Measurements from ENCODE around the gene HMX2. TPM values are rescaled to one million over a fixed set of nuclear protein-coding genes. Genes with fewer than 3 reads are reported as not detected.

HMX2 gene
- total and polyA plus RNA-seq, 2 experiments from 2014 or later: not detected

DNA sequence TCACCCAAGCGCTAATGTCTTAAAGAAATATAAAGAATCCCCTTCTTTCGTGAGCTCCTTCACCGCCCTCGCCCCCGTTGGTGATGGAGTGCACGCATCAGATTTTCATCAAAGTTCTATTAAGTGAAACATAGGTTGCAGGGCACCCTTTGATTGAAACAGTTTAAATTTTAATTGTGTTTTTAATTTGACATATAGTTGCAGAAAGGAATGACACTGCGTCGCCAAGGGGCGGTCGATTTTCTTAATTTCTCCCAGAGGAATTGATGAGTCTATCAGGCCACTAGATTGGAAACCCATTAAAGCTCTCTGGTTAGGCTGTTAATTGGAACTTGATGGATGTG lies 4.1 kb upstream of the HMX2 start:
- Histone ChIP-seq H4K20me1 (ENCODE audit: insufficient read depth) (no peaks in the 10 kb centered on the region), H3K27me3 (replicated peaks; ENCODE audit: insufficient read depth) (peaks cover 100% of the 10 kb centered on the region), H3K36me3 (ENCODE audit: low read depth) (no peaks in the 10 kb centered on the region), H3K79me2 (ENCODE audit: insufficient read depth) (no peaks in the 10 kb centered on the region), H3K9me2 (ENCODE audit: insufficient read depth) (no peaks in the 10 kb centered on the region), H3K27ac (no peak overlapping the region), H3K4me3 (no peak overlapping the region), H2AFZ (no peak overlapping the region), H3K9me3 (ENCODE audit: low read depth) (no peaks in the 10 kb centered on the region), H3K4me2 (ENCODE audit: unreplicated experiment) (no peak overlapping the region), H3K9ac (no peak overlapping the region), H3F3A (ENCODE audit: insufficient read depth) (no peaks in the 10 kb centered on the region), H3K4me1 (ENCODE audit: insufficient read depth) (no peaks in the 10 kb centered on the region)
- TF ChIP-seq EZH2 (IDR thresholded peaks at IDR 0.05; ENCODE audit: insufficient read depth, poor library complexity, severe bottlenecking) (no peak), EZH2phosphoT487 (IDR thresholded peaks at IDR 0.05; ENCODE audit: insufficient read depth, low read depth) (no peak)
- WGBS, 2 experiments (ENCODE audit: low coverage in 1 of 2, low lambda C conversion rate in 2 of 2, missing lambda C conversion rate in 2 of 2): 10 to 15% methylated on average over 10 of the region's 10 CpGs
- DNase-seq: no peak
- in situ Hi-C loops (cut with MboI): loop anchor here (25.0 kb wide), 1 partner anchor 819 kb away; no protein-coding TSS in a partner anchor

DNA sequence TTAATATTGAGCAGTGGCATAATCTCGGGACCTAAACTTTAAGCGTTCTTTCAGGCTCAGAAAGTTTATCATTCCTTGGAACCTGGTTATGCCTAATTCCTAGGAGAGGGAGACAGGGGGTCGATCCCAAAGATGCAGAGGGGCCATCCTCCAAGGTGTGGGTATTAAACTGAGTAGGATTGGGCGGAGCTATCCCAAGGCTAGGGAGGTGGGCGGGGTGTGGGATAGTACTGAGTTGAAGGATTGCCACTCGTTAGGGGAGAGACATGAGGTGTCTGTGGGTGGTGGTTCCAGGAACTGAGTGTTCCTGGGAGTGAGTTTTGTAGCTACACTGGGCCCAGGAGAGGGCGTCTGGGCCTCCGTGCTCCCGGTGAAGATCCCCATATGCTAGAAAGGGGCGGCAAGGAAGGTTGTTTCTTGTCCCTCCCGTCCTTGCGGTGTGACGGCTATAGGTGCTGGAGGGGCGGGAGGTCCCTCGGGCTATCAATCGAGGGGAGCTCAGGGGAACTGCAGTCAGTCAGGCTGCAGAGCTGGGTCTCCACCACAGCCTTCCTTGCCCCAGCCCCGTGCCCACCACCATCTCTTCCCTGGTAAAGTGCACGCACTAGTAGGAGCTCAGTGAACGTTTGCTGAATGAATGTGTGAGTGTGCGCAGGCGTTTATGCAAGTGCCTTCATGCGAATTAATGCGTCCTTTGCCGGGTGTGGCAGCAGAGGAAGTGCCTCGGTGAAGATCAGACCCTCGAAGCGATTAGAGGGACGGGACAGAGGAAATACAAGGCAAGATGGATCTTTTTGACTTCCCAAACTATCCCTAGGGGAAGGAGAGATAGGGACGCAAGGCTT lies 3.0 kb upstream of the HMX2 start:
- in situ Hi-C loops (cut with MboI): loop anchor here (25.0 kb wide), 1 partner anchor 817 kb away; no protein-coding TSS in a partner anchor

DNA sequence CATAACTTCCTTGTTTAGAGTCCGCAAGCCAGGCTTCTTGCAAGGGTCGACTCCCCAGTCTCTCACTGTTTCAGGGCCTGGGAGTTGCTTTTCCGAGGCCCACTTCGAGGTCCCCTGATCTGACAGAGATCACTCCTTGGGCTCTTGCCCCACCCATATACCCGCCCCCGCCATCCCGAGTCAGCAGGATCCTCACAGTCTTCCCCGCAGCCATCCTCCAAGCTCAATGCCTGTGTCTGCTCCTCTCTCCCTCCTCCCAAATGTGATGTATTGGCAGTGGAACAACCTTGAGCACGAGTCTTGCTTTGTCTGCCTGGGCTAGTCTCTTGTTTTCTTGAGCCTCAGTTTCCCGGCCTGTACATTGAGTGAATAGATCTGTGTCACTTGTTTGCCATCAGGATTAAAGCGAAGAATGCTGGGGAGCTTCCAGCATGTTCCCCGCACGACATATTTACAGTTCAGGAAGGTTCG lies 2.4 kb upstream of the HMX2 start:
- H4K20me1 ChIP-seq (ENCODE audit: insufficient read depth): no peaks in the 10 kb centered on the region
- no peak overlapping the region for H3K4me3 ChIP-seq
- no peaks in the 10 kb centered on the region for H3F3A ChIP-seq (ENCODE audit: insufficient read depth)
- H3K9me3 ChIP-seq (ENCODE audit: low read depth): no peaks in the 10 kb centered on the region
- H3K36me3 ChIP-seq (ENCODE audit: low read depth): no peaks in the 10 kb centered on the region
- no peaks in the 10 kb centered on the region for H3K4me1 ChIP-seq (ENCODE audit: insufficient read depth)
- H2AFZ ChIP-seq: no peak overlapping the region
- 2 to 4% methylated on average over 14 of the region's 14 CpGs for WGBS, 2 experiments (ENCODE audit: low coverage in 1 of 2, low lambda C conversion rate in 2 of 2, missing lambda C conversion rate in 2 of 2)
- H3K27me3 ChIP-seq (replicated peaks; ENCODE audit: insufficient read depth): peaks cover 100% of the 10 kb centered on the region
- H3K27ac ChIP-seq: no peak overlapping the region
- no peak overlapping the region for H3K9ac ChIP-seq
- in situ Hi-C loops (cut with MboI): loop anchor here (25.0 kb wide), 1 partner anchor 817 kb away; no protein-coding TSS in a partner anchor
- no peaks in the 10 kb centered on the region for H3K79me2 ChIP-seq (ENCODE audit: insufficient read depth)
- DNase-seq: no peak
- H3K9me2 ChIP-seq (ENCODE audit: insufficient read depth): no peaks in the 10 kb centered on the region
- TF ChIP-seq EZH2 (IDR thresholded peaks at IDR 0.05; ENCODE audit: insufficient read depth, poor library complexity, severe bottlenecking) (peak; percentile 37), EZH2phosphoT487 (IDR thresholded peaks at IDR 0.05; ENCODE audit: insufficient read depth, low read depth) (no peak; the same call in 1 of the 2 replicates)
- no peak overlapping the region for H3K4me2 ChIP-seq (ENCODE audit: unreplicated experiment)

More for the DNA sequence above, 3.0 kb upstream of the HMX2 start:
- H2AFZ ChIP-seq: no peak overlapping the region
- no peak overlapping the region for H3K9ac ChIP-seq
- no peaks in the 10 kb centered on the region for H3K9me3 ChIP-seq (ENCODE audit: low read depth)
- H3K4me2 ChIP-seq (ENCODE audit: unreplicated experiment): no peak overlapping the region
- no peak overlapping the region for H3K4me3 ChIP-seq
- peak; percentile 21 for DNase-seq
- no peaks in the 10 kb centered on the region for H3K79me2 ChIP-seq (ENCODE audit: insufficient read depth)
- H3F3A ChIP-seq (ENCODE audit: insufficient read depth): no peaks in the 10 kb centered on the region
- no peaks in the 10 kb centered on the region for H3K4me1 ChIP-seq (ENCODE audit: insufficient read depth)
- no peak overlapping the region for H3K27ac ChIP-seq
- H4K20me1 ChIP-seq (ENCODE audit: insufficient read depth): no peaks in the 10 kb centered on the region
- H3K9me2 ChIP-seq (ENCODE audit: insufficient read depth): no peaks in the 10 kb centered on the region
- 10% methylated on average over 25 to 29 of the region's 29 CpGs for WGBS, 2 experiments (ENCODE audit: low coverage in 1 of 2, low lambda C conversion rate in 2 of 2, missing lambda C conversion rate in 2 of 2)
- TF ChIP-seq EZH2phosphoT487 (IDR thresholded peaks at IDR 0.05; ENCODE audit: insufficient read depth, low read depth) (no peak), EZH2 (IDR thresholded peaks at IDR 0.05; ENCODE audit: insufficient read depth, poor library complexity, severe bottlenecking) (peak; percentile 89)
- H3K36me3 ChIP-seq (ENCODE audit: low read depth): no peaks in the 10 kb centered on the region
- peaks cover 100% of the 10 kb centered on the region for H3K27me3 ChIP-seq (replicated peaks; ENCODE audit: insufficient read depth)

DNA sequence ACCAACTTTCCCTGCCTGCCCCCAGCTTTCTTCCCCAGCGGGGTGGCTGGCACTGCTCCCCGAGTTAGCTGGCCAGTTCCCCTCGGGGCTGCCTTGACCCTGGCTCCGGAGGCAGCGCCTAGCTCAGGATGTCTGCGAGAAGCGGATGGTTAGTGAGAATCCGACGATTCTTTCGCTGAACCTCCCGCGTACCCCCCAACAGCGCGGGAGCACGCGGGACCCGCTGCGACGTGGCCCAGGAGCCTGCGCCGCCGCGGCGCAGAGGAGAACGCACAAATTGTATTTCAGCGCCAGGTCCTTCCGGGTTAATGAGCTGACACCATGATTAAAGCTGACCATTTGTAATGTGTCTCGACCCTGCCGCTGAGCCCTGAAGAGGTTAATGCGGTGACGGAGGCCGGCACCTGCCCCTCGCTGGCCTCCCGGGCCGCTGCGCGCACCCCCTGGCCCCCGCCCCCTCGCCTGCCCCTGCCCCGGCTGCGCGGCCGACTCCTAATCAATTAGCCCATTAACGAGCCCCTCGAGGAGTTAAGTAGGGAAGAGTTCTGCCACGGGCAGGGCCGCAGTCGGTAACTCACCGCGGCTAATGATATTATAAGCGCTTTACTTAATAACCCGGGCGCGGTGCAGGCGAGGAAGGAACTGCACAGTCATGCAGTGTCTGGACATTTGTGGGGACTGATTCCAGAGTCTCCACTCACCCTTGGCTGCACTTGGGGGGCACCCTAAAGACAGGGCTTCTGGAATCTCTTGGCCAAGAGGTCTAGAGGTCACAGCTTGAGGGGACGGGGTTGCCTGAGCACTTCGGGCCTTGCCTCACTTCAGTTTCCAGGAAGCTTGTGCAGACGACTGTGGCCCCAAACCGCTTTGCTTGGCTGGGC lies 1.7 kb upstream of the HMX2 start:
- peaks cover 99% of the 10 kb centered on the region for H3K27me3 ChIP-seq (replicated peaks; ENCODE audit: insufficient read depth)
- in situ Hi-C loops (cut with MboI): loop anchor here (25.0 kb wide), 1 partner anchor 816 kb away; no protein-coding TSS in a partner anchor
- peak; percentile 41 for DNase-seq

More for the DNA sequence above, 1.7 kb upstream of the HMX2 start:
- no peak overlapping the region for H2AFZ ChIP-seq
- no peaks in the 10 kb centered on the region for H3K4me1 ChIP-seq (ENCODE audit: insufficient read depth)
- H3K27ac ChIP-seq: no peak overlapping the region
- H3K4me3 ChIP-seq: no peak overlapping the region
- H3K36me3 ChIP-seq (ENCODE audit: low read depth): no peaks in the 10 kb centered on the region
- H3F3A ChIP-seq (ENCODE audit: insufficient read depth): no peaks in the 10 kb centered on the region
- WGBS, 2 experiments (ENCODE audit: low coverage in 1 of 2, low lambda C conversion rate in 2 of 2, missing lambda C conversion rate in 2 of 2): 6 to 7% methylated on average over 58 to 59 of the region's 59 CpGs
- H3K9me3 ChIP-seq (ENCODE audit: low read depth): no peaks in the 10 kb centered on the region
- no peak overlapping the region for H3K9ac ChIP-seq
- no peaks in the 10 kb centered on the region for H3K9me2 ChIP-seq (ENCODE audit: insufficient read depth)
- no peak overlapping the region for H3K4me2 ChIP-seq (ENCODE audit: unreplicated experiment)
- no peaks in the 10 kb centered on the region for H4K20me1 ChIP-seq (ENCODE audit: insufficient read depth)
- no peaks in the 10 kb centered on the region for H3K79me2 ChIP-seq (ENCODE audit: insufficient read depth)
- TF ChIP-seq EZH2 (IDR thresholded peaks at IDR 0.05; ENCODE audit: insufficient read depth, poor library complexity, severe bottlenecking): no peak
- TF ChIP-seq EZH2phosphoT487 (IDR thresholded peaks at IDR 0.05; ENCODE audit: insufficient read depth, low read depth): 0 out of 2 replicates have a peak, but pooled peaks have one; percentile 9
